Astrocyte (in vitro differentiated cells and primary cell): ENCODE measurements around the gene CFAP157.

ENCODE experiments used
- EZH2 ChIP-seq: IDR thresholded peaks from 2 replicates; pipeline ENCODE4 v1.6.1; 2012; ENCODE audit warnings: mild to moderate bottlenecking, low read length, inconsistent platforms; ENCODE audit not compliant: insufficient read depth
- TF ChIP-seq, protein P1 (sequence below): IDR thresholded peaks from 2 replicates; pipeline ENCODE4 v1.5.1; 2011; ENCODE audit warnings: low read depth, mild to moderate bottlenecking, inconsistent platforms, low read length, moderate library complexity; ENCODE audit not compliant: insufficient read depth

DNA sequence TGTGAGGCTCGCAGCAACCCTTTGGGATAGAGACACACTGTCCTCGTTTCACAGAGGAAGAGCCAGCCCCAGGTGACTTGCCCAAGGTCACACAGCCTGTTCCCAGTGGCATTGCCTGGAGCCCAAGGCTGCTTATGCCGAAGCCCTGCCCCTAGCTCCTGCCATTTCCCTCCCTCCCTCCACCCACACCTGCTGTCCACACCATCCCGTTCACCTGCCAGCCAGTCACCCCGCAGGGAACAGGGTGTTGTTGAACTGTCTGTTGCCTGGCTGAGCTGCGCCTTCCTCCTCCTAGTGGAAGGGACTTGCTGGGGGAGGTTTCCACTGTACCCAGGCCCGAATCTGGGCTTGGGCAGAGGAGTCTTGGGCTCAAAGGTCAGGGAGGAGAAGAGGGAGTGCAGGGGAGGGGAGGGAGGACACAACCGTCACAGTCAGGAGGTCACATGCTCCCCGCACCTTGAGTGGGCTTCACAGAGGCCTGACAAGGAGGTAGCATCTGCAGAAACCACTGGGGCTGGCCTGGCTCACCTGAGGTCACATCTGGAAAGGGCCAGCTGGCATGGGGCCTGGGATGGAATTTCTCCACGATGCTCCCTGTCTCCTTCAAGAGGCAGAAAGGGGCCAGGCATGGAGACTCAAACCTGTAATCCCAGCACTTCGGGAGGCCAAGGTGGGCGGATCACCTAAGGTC lies 15.4 kb downstream of the CFAP157 start:
- TF ChIP-seq, protein P1, sequence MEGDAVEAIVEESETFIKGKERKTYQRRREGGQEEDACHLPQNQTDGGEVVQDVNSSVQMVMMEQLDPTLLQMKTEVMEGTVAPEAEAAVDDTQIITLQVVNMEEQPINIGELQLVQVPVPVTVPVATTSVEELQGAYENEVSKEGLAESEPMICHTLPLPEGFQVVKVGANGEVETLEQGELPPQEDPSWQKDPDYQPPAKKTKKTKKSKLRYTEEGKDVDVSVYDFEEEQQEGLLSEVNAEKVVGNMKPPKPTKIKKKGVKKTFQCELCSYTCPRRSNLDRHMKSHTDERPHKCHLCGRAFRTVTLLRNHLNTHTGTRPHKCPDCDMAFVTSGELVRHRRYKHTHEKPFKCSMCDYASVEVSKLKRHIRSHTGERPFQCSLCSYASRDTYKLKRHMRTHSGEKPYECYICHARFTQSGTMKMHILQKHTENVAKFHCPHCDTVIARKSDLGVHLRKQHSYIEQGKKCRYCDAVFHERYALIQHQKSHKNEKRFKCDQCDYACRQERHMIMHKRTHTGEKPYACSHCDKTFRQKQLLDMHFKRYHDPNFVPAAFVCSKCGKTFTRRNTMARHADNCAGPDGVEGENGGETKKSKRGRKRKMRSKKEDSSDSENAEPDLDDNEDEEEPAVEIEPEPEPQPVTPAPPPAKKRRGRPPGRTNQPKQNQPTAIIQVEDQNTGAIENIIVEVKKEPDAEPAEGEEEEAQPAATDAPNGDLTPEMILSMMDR: no peak
- no peak for TF ChIP-seq EZH2
